ENCODE data around the gene TMOD1.

GRCh38 chr9:97526895-97527575, 25.6 kb downstream of the TMOD1 start:
- TF ChIP-seq TAF1 (IDR thresholded peaks at IDR 0.05; ENCODE audit: borderline replicate concordance, insufficient read depth, low read length) (no peak), POLR2AphosphoS5 (IDR thresholded peaks at IDR 0.05; ENCODE audit: low read depth, low read length) (no peak), REST (IDR thresholded peaks at IDR 0.05; ENCODE audit: insufficient read depth in 1 of 2, low read depth in 2 of 2, low read length in 2 of 2) (no peak), SIN3A (IDR thresholded peaks at IDR 0.05; ENCODE audit: borderline replicate concordance, insufficient read depth, low read length) (no peak), FOXP2 (optimal IDR thresholded peaks at IDR 0.05; ENCODE audit: borderline replicate concordance, extremely low read depth, extremely low read length, insufficient read depth) (no peak)

Measured in PFSK-1 (cell line).